ENCODE measurements around the gene CLDN10.

The CLDN10 gene

GRCh38 chr13:95620825-95621498 is 68.4 kb downstream of the CLDN10 start:
- H3K4me3 ChIP-seq (ENCODE audit: low read depth, low read length) = no peak overlapping the region
- no peak for TF ChIP-seq CTCF (conservative IDR thresholded peaks at IDR 0.05; ENCODE audit: low read depth, low read length)
- no peak for DNase-seq (ENCODE audit: low read depth)

DNA sequence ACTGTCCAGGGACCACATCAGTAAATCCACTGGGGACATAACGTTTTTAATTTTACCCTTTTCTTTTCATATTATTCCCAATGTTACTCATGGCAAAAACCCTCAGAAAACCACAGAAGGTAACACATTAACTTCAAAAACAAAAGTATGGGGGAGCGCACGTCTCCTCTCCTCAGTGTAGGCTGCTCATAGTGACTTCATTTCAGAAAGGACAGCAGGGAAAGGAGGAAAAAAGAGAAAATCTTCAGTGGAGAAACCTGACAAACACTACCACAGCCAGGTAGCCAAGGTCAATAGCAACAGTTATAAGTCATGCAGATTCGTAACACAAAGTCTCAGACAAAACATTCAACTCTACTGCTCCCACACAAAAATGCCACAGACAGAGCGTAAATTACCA is 70.6 kb downstream of the CLDN10 start:
- no peak overlapping the region for H3K4me3 ChIP-seq (ENCODE audit: low read depth, low read length)
- DNase-seq (ENCODE audit: low read depth) = no peak
- TF ChIP-seq CTCF (conservative IDR thresholded peaks at IDR 0.05; ENCODE audit: low read depth, low read length) = no peak

DNA sequence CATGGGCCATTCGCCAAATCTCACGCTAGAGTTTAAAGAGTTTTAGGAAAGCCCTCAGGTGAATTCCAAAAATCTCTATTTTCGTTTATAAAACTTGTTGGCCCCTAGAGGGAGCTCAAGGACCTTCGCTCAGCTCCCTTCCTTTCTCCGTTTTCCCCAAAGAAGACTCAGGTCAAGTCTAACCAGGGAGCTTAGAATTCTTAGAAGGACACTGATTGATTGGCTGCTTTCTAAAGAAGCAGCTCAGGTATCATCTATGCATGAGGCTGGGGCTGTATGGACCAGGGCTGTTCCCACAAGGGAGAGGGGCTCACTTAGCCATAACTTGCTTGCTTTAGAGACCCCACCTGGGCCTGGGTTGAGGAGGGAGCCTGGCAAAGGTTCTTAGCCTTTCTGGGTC is 71.5 kb downstream of the CLDN10 start:
- no peak overlapping the region for H3K4me3 ChIP-seq (ENCODE audit: low read depth, low read length)
- DNase-seq (ENCODE audit: low read depth) = peak; percentile 82
- peak; percentile 81 for TF ChIP-seq CTCF (conservative IDR thresholded peaks at IDR 0.05; ENCODE audit: low read depth, low read length)

- DNase-seq (ENCODE audit: low read depth) = no peak
- no peak for TF ChIP-seq CTCF (conservative IDR thresholded peaks at IDR 0.05; ENCODE audit: low read depth, low read length)
- H3K4me3 ChIP-seq (ENCODE audit: low read depth, low read length) = no peak overlapping the region
Measured at GRCh38 chr13:95626768-95627167, 74.2 kb downstream of the CLDN10 start.

GRCh38 chr13:95627590-95627989 is 75.1 kb downstream of the CLDN10 start:
- no peak for TF ChIP-seq CTCF (conservative IDR thresholded peaks at IDR 0.05; ENCODE audit: low read depth, low read length)
- H3K4me3 ChIP-seq (ENCODE audit: low read depth, low read length) = no peak overlapping the region
- DNase-seq (ENCODE audit: low read depth) = peak; percentile 51

GRCh38 chr13:95628488-95628887 is 76.0 kb downstream of the CLDN10 start:
- TF ChIP-seq CTCF (conservative IDR thresholded peaks at IDR 0.05; ENCODE audit: low read depth, low read length) = no peak
- no peak overlapping the region for H3K4me3 ChIP-seq (ENCODE audit: low read depth, low read length)
- no peak for DNase-seq (ENCODE audit: low read depth)

DNA sequence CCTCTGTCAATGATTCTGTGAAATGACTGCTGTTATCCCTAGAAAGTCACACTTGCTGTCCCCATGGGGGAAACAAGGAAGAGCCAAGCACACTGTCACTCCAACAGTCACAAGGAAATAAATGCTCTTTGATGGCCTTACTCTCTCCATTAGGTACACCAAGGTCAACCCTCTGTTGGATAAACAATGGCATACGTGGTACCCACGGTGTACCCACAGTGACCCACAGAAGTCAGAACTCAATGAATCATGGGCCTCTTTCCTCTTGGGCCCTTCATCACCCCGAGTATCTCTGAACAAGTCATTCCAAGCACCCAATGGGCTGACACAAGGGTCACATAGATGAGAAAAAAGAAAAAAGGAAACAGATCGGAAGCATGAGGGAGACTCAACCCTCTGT is 76.6 kb downstream of the CLDN10 start:
- no peak for DNase-seq (ENCODE audit: low read depth)
- H3K4me3 ChIP-seq (ENCODE audit: low read depth, low read length) = no peak overlapping the region
- TF ChIP-seq CTCF (conservative IDR thresholded peaks at IDR 0.05; ENCODE audit: low read depth, low read length) = no peak
